IPS-18c (cell line): ENCODE results near the gene IGSF23.

Experiments used
- H3K4me3 ChIP-seq: 2 replicates; pipeline ENCODE4 v1.7.0; 2013; ENCODE audit warnings: low read depth, mild to moderate bottlenecking, low read length, moderate library complexity; ENCODE audit not compliant: insufficient read depth
- H3K9me3 ChIP-seq: one replicate; pipeline ENCODE4 v1.6.1; 2013; ENCODE audit warnings: mild to moderate bottlenecking, low read length, moderate library complexity; ENCODE audit not compliant: control insufficient read depth, insufficient read depth

IGSF23 gene

GRCh38 chr19:44646049-44646416 lies 32.7 kb downstream of the IGSF23 start:
- Histone ChIP-seq H3K9me3 (no peaks in the 10 kb centered on the region), H3K4me3 (no peak overlapping the region)

- Histone ChIP-seq H3K4me3 (no peak overlapping the region), H3K9me3 (no peaks in the 10 kb centered on the region)
Measured at GRCh38 chr19:44647144-44647543, 33.8 kb downstream of the IGSF23 start.

GRCh38 chr19:44648631-44649251 lies 35.4 kb downstream of the IGSF23 start:
- H3K4me3 ChIP-seq, result no peak overlapping the region

GRCh38 chr19:44649578-44650145 lies 36.3 kb downstream of the IGSF23 start:
- Histone ChIP-seq H3K9me3 (no peaks in the 10 kb centered on the region), H3K4me3 (no peak overlapping the region)

More at GRCh38 chr19:44648631-44649251, 35.4 kb downstream of the IGSF23 start:
- H3K9me3 ChIP-seq, result no peaks in the 10 kb centered on the region

- Histone ChIP-seq H3K4me3 (no peak overlapping the region), H3K9me3 (peaks cover 2% of the 10 kb centered on the region)
Measured at GRCh38 chr19:44653343-44653742, 40.0 kb downstream of the IGSF23 start.

GRCh38 chr19:44653977-44654774 lies 40.8 kb downstream of the IGSF23 start:
- peaks cover 2% of the 10 kb centered on the region for H3K9me3 ChIP-seq

GRCh38 chr19:44657211-44657921 lies 44.0 kb downstream of the IGSF23 start:
- Histone ChIP-seq H3K4me3 (no peak overlapping the region), H3K9me3 (peaks cover 2% of the 10 kb centered on the region)

More at GRCh38 chr19:44653977-44654774, 40.8 kb downstream of the IGSF23 start:
- H3K4me3 ChIP-seq, result no peak overlapping the region

- peaks cover 2% of the 10 kb centered on the region for H3K9me3 ChIP-seq
- no peak overlapping the region for H3K4me3 ChIP-seq
Measured at GRCh38 chr19:44658069-44658733, 44.8 kb downstream of the IGSF23 start.

GRCh38 chr19:44660081-44660480 lies 46.7 kb downstream of the IGSF23 start:
- H3K4me3 ChIP-seq, result no peak overlapping the region
- peaks cover 2% of the 10 kb centered on the region for H3K9me3 ChIP-seq

- peaks cover 2% of the 10 kb centered on the region for H3K9me3 ChIP-seq
- no peak overlapping the region for H3K4me3 ChIP-seq
Measured at GRCh38 chr19:44661205-44661604, 47.8 kb downstream of the IGSF23 start.

GRCh38 chr19:44661904-44662303 lies 48.5 kb downstream of the IGSF23 start:
- Histone ChIP-seq H3K4me3 (no peak overlapping the region), H3K9me3 (peaks cover 2% of the 10 kb centered on the region)

- Histone ChIP-seq H3K4me3 (no peak overlapping the region), H3K9me3 (peaks cover 2% of the 10 kb centered on the region)
Measured at GRCh38 chr19:44662691-44663385, 49.5 kb downstream of the IGSF23 start.

GRCh38 chr19:44663996-44664395 lies 50.6 kb downstream of the IGSF23 start:
- Histone ChIP-seq H3K9me3 (no peaks in the 10 kb centered on the region), H3K4me3 (no peak overlapping the region)

GRCh38 chr19:44664976-44665375 lies 51.6 kb downstream of the IGSF23 start:
- H3K9me3 ChIP-seq, result no peaks in the 10 kb centered on the region
- no peak overlapping the region for H3K4me3 ChIP-seq

- Histone ChIP-seq H3K4me3 (no peak overlapping the region), H3K9me3 (no peaks in the 10 kb centered on the region)
Measured at GRCh38 chr19:44666852-44667556, 53.6 kb downstream of the IGSF23 start.
